Fibroblast of mammary gland (primary cell): Measurements from ENCODE around the gene LRP2.
"Not testable (repeated sequence)": the region's sequence is repeated elsewhere in the genome, so short reads cannot be mapped to it uniquely, and the experiment has no call there.

ENCODE experiments used
- DNase-seq: peaks from one replicate; pipeline ENCODE4 v3.0.0-alpha.2; 2010; ENCODE audit warnings: low read depth
- H3K4me3 ChIP-seq: 2 replicates; pipeline ENCODE4 v1.5.1; 2011; ENCODE audit warnings: low read depth, mild to moderate bottlenecking, low read length, moderate library complexity; ENCODE audit not compliant: control insufficient read depth
- CTCF ChIP-seq: conservative IDR thresholded peaks from 2 replicates; pipeline ENCODE4 v1.5.1; 2011; ENCODE audit warnings: low read depth, low read length, inconsistent platforms; ENCODE audit not compliant: control insufficient read depth, insufficient read depth

LRP2 gene

GRCh38 chr2:169336695-169337094 lies 25.6 kb downstream of the LRP2 start:
- no peak overlapping the region for H3K4me3 ChIP-seq
- no peak for DNase-seq
- no peak for TF ChIP-seq CTCF

- DNase-seq: no peak
- TF ChIP-seq CTCF: no peak
- no peak overlapping the region for H3K4me3 ChIP-seq
Observed at GRCh38 chr2:169330555-169331198, 31.7 kb downstream of the LRP2 start.

- no peak for DNase-seq
- no peak for TF ChIP-seq CTCF
- no peak overlapping the region for H3K4me3 ChIP-seq
Observed at GRCh38 chr2:169329688-169330554, 32.4 kb downstream of the LRP2 start.

- TF ChIP-seq CTCF: no peak
- DNase-seq: no peak
- H3K4me3 ChIP-seq: no peak overlapping the region
Observed at GRCh38 chr2:169328785-169329184, 33.5 kb downstream of the LRP2 start.

GRCh38 chr2:169327837-169328236 lies 34.5 kb downstream of the LRP2 start:
- H3K4me3 ChIP-seq, DNase-seq: not testable (repeated sequence)

GRCh38 chr2:169325886-169326285 lies 36.4 kb downstream of the LRP2 start:
- not testable (repeated sequence) for H3K4me3 ChIP-seq, DNase-seq

- TF ChIP-seq CTCF: no peak
Observed at GRCh38 chr2:169324581-169325260, 37.6 kb downstream of the LRP2 start.

More at GRCh38 chr2:169324581-169325260, 37.6 kb downstream of the LRP2 start:
- DNase-seq: no peak
- no peak overlapping the region for H3K4me3 ChIP-seq
